GM12878 (cell line): ENCODE results near the gene CYP2S1. TPM values are rescaled to one million over a fixed set of nuclear protein-coding genes. Genes with fewer than 3 reads are reported as not detected.

ENCODE experiments used
- ATAC-seq: fragments of 200-7000 bp; cut with Tn5 transposase; 3 replicates; pipeline ENCODE4 v1.9.1; 2020; ENCODE audit warnings: mild to moderate bottlenecking, moderate library complexity
- BruUV-seq: library from RNA; stranded (reverse); fragments of 400-500 nt; replicated peaks from 2 replicates; lab custom pipeline; 2021; lab: Mats Ljungman, UMichigan
- CTCF ChIA-PET: fragments of 300-600 bp; sonication (Branson Sonifier 250); formaldehyde crosslinking; extraction: SDS; loops from one replicate; lab custom pipeline; 2021; ENCODE audit warnings: inconsistent platforms; lab: Yijun Ruan, JAX
- POLR2A ChIA-PET: fragments of 350-600 bp; formaldehyde crosslinking; extraction: SDS; loops from one replicate; lab custom pipeline; 2021; ENCODE audit warnings: inconsistent platforms; lab: Charles Lee
- RAD21 ChIA-PET: fragments of 300-600 bp; sonication (Branson Sonifier 250); formaldehyde crosslinking; loops from one replicate; lab custom pipeline; 2023; ENCODE audit warnings: antibody characterized with exemption; ENCODE audit not compliant: unreplicated experiment; lab: Charles Lee
- SMC1A ChIA-PET: fragments of 300-600 bp; sonication (Branson Sonifier 250); formaldehyde crosslinking; loops from one replicate; lab custom pipeline; 2023; ENCODE audit not compliant: unreplicated experiment, uncharacterized antibody; lab: Charles Lee
- DNase-seq: peaks from one replicate; pipeline ENCODE4 v3.0.0-alpha.2; 2011; ENCODE audit warnings: low read depth, low spot score
- FAIRE-seq: peaks from 3 replicates; lab custom pipeline; 2011; peaks lifted over from hg19 to GRCh38; lab: Jason Lieb, UNC
- H2AFZ ChIP-seq: 2 replicates; pipeline ENCODE4 v1.6.0; 2011; ENCODE audit warnings: low read depth, low read length, control low read depth; ENCODE audit not compliant: control insufficient read depth
- H3K27ac ChIP-seq: 2 replicates; pipeline ENCODE4 v1.5.1; 2011; ENCODE audit warnings: control low read depth; ENCODE audit not compliant: control insufficient read depth, insufficient read depth
- H3K27me3 ChIP-seq, 2 experiments: replicated peaks in 1 of 2; 2 replicates each; pipeline versions ENCODE4 v1.6.0 to v1.6.1; 2011; ENCODE audit warnings: low read length in 1 of 2; ENCODE audit not compliant: control insufficient read depth in 2 of 2, insufficient read depth in 2 of 2
- H3K36me3 ChIP-seq, 2 experiments: 2 replicates each; pipeline ENCODE4 v1.5.1; 2011; ENCODE audit warnings: low read length in 1 of 2; ENCODE audit not compliant: control insufficient read depth in 2 of 2, insufficient read depth in 2 of 2
- H3K4me1 ChIP-seq: 2 replicates; pipeline ENCODE4 v1.6.1; 2011; ENCODE audit warnings: mild to moderate bottlenecking, low read length, moderate library complexity, mixed read lengths; ENCODE audit not compliant: control insufficient read depth, insufficient read depth
- H3K4me2 ChIP-seq: 2 replicates; pipeline ENCODE4 v1.6.0; 2011; ENCODE audit warnings: control low read depth; ENCODE audit not compliant: control insufficient read depth, insufficient read depth
- H3K4me3 ChIP-seq: fragments of 200-600 bp; sonication (generic); 2 replicates; pipeline ENCODE4 v1.5.1; 2016
- H3K79me2 ChIP-seq: 2 replicates; pipeline ENCODE4 v1.6.0; 2011; ENCODE audit warnings: low read length; ENCODE audit not compliant: control insufficient read depth, insufficient read depth
- H3K9ac ChIP-seq: 2 replicates; pipeline ENCODE4 v1.8.0; 2011; ENCODE audit warnings: low read length, control low read depth, mixed read lengths; ENCODE audit not compliant: control insufficient read depth, insufficient read depth
- H3K9me3 ChIP-seq: replicated peaks from 3 replicates; pipeline ENCODE4 v1.5.1; 2011; ENCODE audit warnings: mild to moderate bottlenecking, low read length; ENCODE audit not compliant: control insufficient read depth, insufficient read depth
- H4K20me1 ChIP-seq: 2 replicates; pipeline ENCODE4 v1.6.0; 2011; ENCODE audit not compliant: control insufficient read depth, insufficient read depth
- BHLHE40 ChIP-seq, 2 experiments: fragments of 450-650 bp in 1 of 2; IDR thresholded peaks; 2 replicates each; pipeline ENCODE4 v1.6.1; 2011 to 2017; ENCODE audit warnings: low read depth in 2 of 2, borderline replicate concordance in 1 of 2, improper control_type of control experiment in 1 of 2, low read length in 1 of 2, mild to moderate bottlenecking in 1 of 2
- MEF2A ChIP-seq: IDR thresholded peaks from 2 replicates; pipeline ENCODE4 v1.6.1; 2011; ENCODE audit warnings: low read depth, mild to moderate bottlenecking, low read length, moderate library complexity; ENCODE audit not compliant: insufficient read depth
- SIN3A ChIP-seq: IDR thresholded peaks from 2 replicates; pipeline ENCODE4 v1.6.1; 2012; ENCODE audit warnings: low read depth, low read length, improper control_type of control experiment
- SPI1 ChIP-seq: IDR thresholded peaks from 2 replicates; pipeline ENCODE4 v1.6.1; 2011; ENCODE audit warnings: low read depth, mild to moderate bottlenecking, low read length, moderate library complexity, borderline replicate concordance; ENCODE audit not compliant: insufficient read depth
- ZBTB4 ChIP-seq: fragments of 450-650 bp; formaldehyde crosslinking; IDR thresholded peaks from 2 replicates; pipeline ENCODE4 v1.4.0; 2022; ENCODE audit warnings: mild to moderate bottlenecking, moderate library complexity
- WGBS: methylation state at CpG from one replicate; pipeline ENCODE4 v1.1.6; 2016; ENCODE audit warnings: low lambda C conversion rate; ENCODE audit not compliant: insufficient replicate concordance, insufficient coverage; ENCODE audit errors: missing lambda C conversion rate; 5-methylcytosine and 5-hydroxymethylcytosine counted together
- in situ Hi-C: fragments of 300-500 bp; cut with MboI; formaldehyde crosslinking; loops from 9 replicates; pipeline ENCODE4 v1.14.3; 2018; ENCODE audit warnings: mixed read lengths
- intact Hi-C: fragments of 100-400 bp; cut with micrococcal nuclease; formaldehyde crosslinking; loops from one replicate; pipeline ENCODE4 v1.14.2; 2022; ENCODE audit not compliant: unreplicated experiment
- polyA plus RNA-seq, 11 experiments: library from polyadenylated mRNA; depleted of rRNA in 4 of 11; unstranded in 6 of 11; stranded (reverse) in 5 of 11; fragments of >200 nt; fragmentation: Nextera tagmentation in 4 of 11; fragmentation: Illumina TruSeq in 1 of 11; extraction: Ambion mirVana in 4 of 11; extraction: Trizol in 1 of 11; gene quantifications; 1 replicate in 1 of 11; 2 replicates in 10 of 11; pipeline versions ENCODE4 v1.2.1 to v1.2.3, GENCODE V29; 2011 to 2016; ENCODE audit warnings: inconsistent platforms in 2 of 11, missing spikeins in 2 of 11, low read depth in 1 of 11
- total RNA-seq, 4 experiments: library from RNA; depleted of rRNA in 3 of 4; stranded (reverse); fragments of >200 nt in 3 of 4; fragmentation: Illumina TruSeq in 1 of 4; extraction: Trizol in 1 of 4; gene quantifications; 2 replicates each; pipeline versions ENCODE4 v1.2.1 to v1.2.3, GENCODE V29; 2013 to 2021

The CYP2S1 gene
- total and polyA plus RNA-seq, 10 of the 15 experiments (the other 5 are each of a cell fraction or from before 2014, with no cell fraction given): 0.03 to 0.28 (median 0.12) TPM; not detected in 2

DNA sequence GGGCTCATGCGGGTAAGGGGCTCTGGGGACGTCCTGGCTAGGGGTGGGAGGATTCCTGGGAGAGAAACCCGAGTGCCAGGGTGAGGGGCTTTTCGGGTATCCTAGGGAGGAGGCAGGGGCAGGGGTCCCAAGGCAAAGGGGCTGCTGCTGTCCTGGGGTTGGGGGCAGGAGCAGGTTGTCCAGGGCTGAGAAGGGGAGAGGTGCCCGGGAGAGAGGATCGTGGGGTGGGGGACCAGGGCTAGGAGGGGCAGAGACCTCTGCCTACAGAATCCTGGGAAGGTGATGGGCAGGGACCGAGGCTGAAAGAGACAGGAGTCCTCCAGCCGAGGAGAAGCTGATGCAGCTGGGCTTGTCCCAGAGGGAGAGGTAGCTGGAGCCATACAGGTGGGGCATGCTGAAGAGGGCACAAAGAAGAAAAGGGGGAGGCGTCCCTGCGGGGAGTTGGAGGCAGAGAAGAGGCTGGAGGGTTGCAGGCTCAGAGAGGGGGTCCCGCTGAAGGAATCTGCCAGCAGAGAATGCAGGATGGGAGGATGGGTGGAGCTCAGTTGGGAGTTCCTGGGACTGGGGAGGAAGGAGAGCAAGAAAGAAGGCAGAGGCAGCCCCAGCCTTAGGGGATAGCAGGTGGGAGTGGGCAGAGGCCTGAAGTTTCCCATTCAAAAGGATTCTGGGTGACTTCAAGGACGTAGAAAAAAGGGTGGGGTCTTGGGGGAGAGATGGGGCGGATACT is 574 bp downstream of the CYP2S1 start (continued):
- TF ChIP-seq ZBTB4: no peak
- TF ChIP-seq MEF2A: no peak
- TF ChIP-seq BHLHE40 (IDR thresholded peaks at IDR 0.05; ENCODE audit: borderline replicate concordance in 1 of 2, low read depth in 2 of 2, low read length in 1 of 2): no peak

DNA sequence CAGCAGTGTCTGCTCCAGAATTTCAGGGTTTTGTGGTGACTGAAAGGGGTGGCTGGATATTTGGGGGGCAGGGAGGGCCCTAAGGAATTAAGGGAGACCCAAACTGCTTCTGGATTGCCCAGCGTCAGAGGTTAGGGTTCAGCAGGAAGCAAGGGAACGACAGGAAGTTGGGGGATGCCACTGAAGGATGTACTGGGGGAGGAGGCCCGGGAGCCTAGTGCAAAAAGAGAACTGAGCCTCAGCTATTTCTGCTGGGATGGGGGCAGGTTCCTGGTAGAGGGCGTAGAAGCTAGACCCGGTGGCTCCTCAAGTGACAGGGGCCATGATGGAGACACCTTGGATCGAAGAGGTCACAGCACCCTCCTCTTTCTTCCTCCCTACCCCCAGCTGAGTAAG is 1.1 kb downstream of the CYP2S1 start:
- TF ChIP-seq SPI1 (peak; percentile 18; the same call in 1 of the 2 replicates), SIN3A (no peak)
- no peak overlapping the region for H3K4me3 ChIP-seq
- ATAC-seq: no peak
- WGBS: 9% methylated on average over 6 of the region's 6 CpGs
- no peak overlapping the region for H3K9ac ChIP-seq
- no peaks in the 10 kb centered on the region for H3K9me3 ChIP-seq
- no peak overlapping the region for H2AFZ ChIP-seq
- no peaks in the 10 kb centered on the region for H3K36me3 ChIP-seq
- H3K4me1 ChIP-seq: no peaks in the 10 kb centered on the region; the same call in 1 of the 2 replicates
- ChIA-PET CTCF (no interaction called here), POLR2A (no interaction called here), SMC1A (no interaction called here), RAD21 (no interaction called here)
- no peak overlapping the region for H3K27ac ChIP-seq
- no peaks in the 10 kb centered on the region for H3K79me2 ChIP-seq
- intact Hi-C loops: no loop called here
- BruUV-seq: no TSS peak
- in situ Hi-C loops: no loop called here
- DNase-seq: no peak
- FAIRE-seq: no peak
- no peaks in the 10 kb centered on the region for H4K20me1 ChIP-seq
- H3K27me3 ChIP-seq: peaks cover 3 to 15% of the 10 kb centered on the region in 2 experiments
- no peak overlapping the region for H3K4me2 ChIP-seq
